H1 (cell line): ENCODE measurements around the gene NLN.

Experiments used
- CREB1 ChIP-seq: IDR thresholded peaks from 2 replicates; pipeline ENCODE4 v1.6.1; 2012; ENCODE audit warnings: inconsistent platforms
- CTCF ChIP-seq, 3 experiments: IDR thresholded peaks; 1 replicate in 2 of 3; 2 replicates in 1 of 3; pipeline versions ENCODE4 v1.5.1 to v1.6.1; 2011; ENCODE audit warnings: low read length in 3 of 3, mild to moderate bottlenecking in 3 of 3, inconsistent platforms in 2 of 3, low read depth in 1 of 3, moderate library complexity in 1 of 3; ENCODE audit not compliant: insufficient read depth in 1 of 3; ENCODE audit errors: control extremely low read depth in 1 of 3
- EP300 ChIP-seq, 2 experiments: IDR thresholded peaks; 1 replicate in 1 of 2; 2 replicates in 1 of 2; pipeline ENCODE4 v1.6.1; 2011 to 2012; ENCODE audit warnings: low read depth in 2 of 2, low read length in 2 of 2, mild to moderate bottlenecking in 2 of 2, borderline replicate concordance in 1 of 2, inconsistent platforms in 1 of 2, moderate library complexity in 1 of 2
- EZH2 ChIP-seq: fragments of 200-600 bp; sonication (generic); IDR thresholded peaks from 2 replicates; pipeline ENCODE4 v1.7.1; 2012; ENCODE audit warnings: low read depth, mild to moderate bottlenecking, moderate library complexity, low read length, inconsistent platforms; ENCODE audit not compliant: severe bottlenecking
- GABPA ChIP-seq: IDR thresholded peaks from 2 replicates; pipeline ENCODE4 v1.6.1; 2011; ENCODE audit warnings: mild to moderate bottlenecking, low read length, moderate library complexity, borderline replicate concordance; ENCODE audit not compliant: insufficient read depth
- KDM1A ChIP-seq: fragments of 200-600, 300-600 bp; sonication (generic); IDR thresholded peaks from 2 replicates; pipeline ENCODE4 v1.7.1; 2016; ENCODE audit warnings: mild to moderate bottlenecking, low read length, borderline replicate concordance
- MAX ChIP-seq: IDR thresholded peaks from 2 replicates; pipeline ENCODE4 v1.6.1; 2012; ENCODE audit warnings: inconsistent platforms
- POLR2A ChIP-seq, 2 experiments: IDR thresholded peaks; 1 replicate in 1 of 2; 2 replicates in 1 of 2; pipeline ENCODE4 v1.6.1; 2011; ENCODE audit warnings: low read depth in 2 of 2, low read length in 2 of 2, mild to moderate bottlenecking in 2 of 2; ENCODE audit errors: control extremely low read depth in 1 of 2
- POLR2AphosphoS5 ChIP-seq: IDR thresholded peaks from 2 replicates; pipeline ENCODE4 v1.6.1; 2011; ENCODE audit warnings: low read depth, low read length
- RXRA ChIP-seq: IDR thresholded peaks from 2 replicates; pipeline ENCODE4 v1.6.1; 2011; ENCODE audit warnings: low read depth, mild to moderate bottlenecking, low read length, moderate library complexity; ENCODE audit not compliant: insufficient read depth
- TAF1 ChIP-seq: IDR thresholded peaks from 2 replicates; pipeline ENCODE4 v1.6.1; 2011; ENCODE audit warnings: mild to moderate bottlenecking, low read depth, low read length

GRCh38 chr5:65840071-65840470 lies 118.1 kb downstream of the NLN start:
- TF ChIP-seq EZH2: no peak
- TF ChIP-seq MAX: no peak
- TF ChIP-seq EP300 (IDR thresholded peaks at IDR 0.05; ENCODE audit: borderline replicate concordance in 1 of 2, low read depth in 2 of 2, low read length in 2 of 2): no peak
- no peak for TF ChIP-seq CTCF (IDR thresholded peaks at IDR 0.05; ENCODE audit: control extremely low read depth in 1 of 3, insufficient read depth in 1 of 3, low read depth in 1 of 3, low read length in 3 of 3)
- no peak for TF ChIP-seq CREB1
- TF ChIP-seq RXRA: no peak
- TF ChIP-seq KDM1A: no peak
- TF ChIP-seq POLR2AphosphoS5: no peak
- no peak for TF ChIP-seq TAF1
- no peak for TF ChIP-seq GABPA
- no peak for TF ChIP-seq POLR2A (IDR thresholded peaks at IDR 0.05; ENCODE audit: control extremely low read depth in 1 of 2, low read depth in 2 of 2, low read length in 2 of 2)
